ENCODE results near the gene TATDN2. TPM values are rescaled to one million over a fixed set of nuclear protein-coding genes. Genes with fewer than 3 reads are reported as not detected.

TATDN2 gene
- total RNA-seq, 1 experiment from 2014 or later: 30.4 TPM

- Histone ChIP-seq H3K4me3 (ENCODE audit: low read depth in 2 of 2, low read length in 2 of 2) (no peak overlapping the region), H3K27me3 (ENCODE audit: control insufficient read depth, insufficient read depth, low read length) (no peaks in the 10 kb centered on the region), H3K36me3 (ENCODE audit: control insufficient read depth, insufficient read depth, low read length) (peaks cover 8% of the 10 kb centered on the region), H3K4me1 (ENCODE audit: control insufficient read depth, insufficient read depth, low read length) (no peaks in the 10 kb centered on the region), H3K27ac (ENCODE audit: low read length) (no peak overlapping the region), H3K9me3 (ENCODE audit: control insufficient read depth, insufficient read depth, low read depth, low read length) (no peaks in the 10 kb centered on the region)
- ChIA-PET POLR2A (no interaction called here), CTCF (no interaction called here)
- TF ChIP-seq TCF7L2 (IDR thresholded peaks at IDR 0.05; ENCODE audit: low read depth, low read length): no peak
- no peak for TF ChIP-seq POLR2AphosphoS5 (IDR thresholded peaks at IDR 0.05; ENCODE audit: low read depth, low read length)
- no peak for TF ChIP-seq SIN3A (IDR thresholded peaks at IDR 0.05; ENCODE audit: borderline replicate concordance, insufficient read depth, low read depth, low read length)
- BruUV-seq (replicated peaks): no TSS peak
- no peak for ATAC-seq
- no peak for DNase-seq (ENCODE audit: low read depth, low spot score)
- intact Hi-C loops (cut with micrococcal nuclease; ENCODE audit: unreplicated experiment) (no loop called here), in situ Hi-C loops (cut with HindIII; ENCODE audit: low pct_unique_long_range_greater_than_20kb, low sequenced_read_pairs) (no loop called here)
Measured at GRCh38 chr3:10268116-10268515, 19.9 kb downstream of the TATDN2 start.

DNA sequence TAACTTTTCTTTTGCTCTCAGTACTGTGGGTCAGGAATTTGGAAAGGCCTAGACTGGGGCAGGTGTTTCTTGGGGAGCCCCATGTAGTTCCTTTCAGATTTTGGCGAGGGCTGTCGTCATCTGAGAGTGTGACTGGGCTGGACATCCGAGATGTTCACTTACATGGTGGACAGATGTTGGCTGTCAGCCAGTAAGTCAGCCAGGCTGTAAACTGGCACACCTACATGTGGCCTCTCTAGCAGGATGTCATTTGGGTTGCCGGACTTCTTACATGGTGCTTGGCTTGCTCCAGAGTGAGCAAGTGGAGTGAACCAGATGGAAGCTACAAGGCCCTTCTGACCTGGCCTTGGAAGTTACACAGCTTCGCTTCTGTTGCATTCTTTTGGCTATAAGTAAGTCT lies 20.7 kb downstream of the TATDN2 start:
- no peaks in the 10 kb centered on the region for H3K4me1 ChIP-seq (ENCODE audit: control insufficient read depth, insufficient read depth, low read length)
- in situ Hi-C loops (cut with HindIII; ENCODE audit: low pct_unique_long_range_greater_than_20kb, low sequenced_read_pairs): no loop called here
- peaks cover 4% of the 10 kb centered on the region for H3K36me3 ChIP-seq (ENCODE audit: control insufficient read depth, insufficient read depth, low read length)
- H3K4me3 ChIP-seq (ENCODE audit: low read depth in 2 of 2, low read length in 2 of 2): no peak overlapping the region
- POLR2A ChIA-PET: no interaction called here
- no peaks in the 10 kb centered on the region for H3K27me3 ChIP-seq (ENCODE audit: control insufficient read depth, insufficient read depth, low read length)
- H3K27ac ChIP-seq (ENCODE audit: low read length): no peak overlapping the region
- CTCF ChIA-PET: interaction anchor here (0.9 kb wide), 1 partner anchor 17 kb away, joined by 3 read pairs; no protein-coding TSS in a partner anchor
- BruUV-seq (replicated peaks): no TSS peak
- H3K9me3 ChIP-seq (ENCODE audit: control insufficient read depth, insufficient read depth, low read depth, low read length): no peaks in the 10 kb centered on the region
- intact Hi-C loops (cut with micrococcal nuclease; ENCODE audit: unreplicated experiment): no loop called here
- no peak for ATAC-seq
- no peak for DNase-seq (ENCODE audit: low read depth, low spot score)
- no peak for TF ChIP-seq REST (IDR thresholded peaks at IDR 0.05; ENCODE audit: insufficient read depth in 1 of 2, low read depth in 2 of 2, low read length in 1 of 2)
- TF ChIP-seq TCF7L2 (IDR thresholded peaks at IDR 0.05; ENCODE audit: low read depth, low read length): no peak
- no peak for TF ChIP-seq POLR2AphosphoS5 (IDR thresholded peaks at IDR 0.05; ENCODE audit: low read depth, low read length)
- TF ChIP-seq CTCF (IDR thresholded peaks at IDR 0.05): no peak
- TF ChIP-seq SIN3A (IDR thresholded peaks at IDR 0.05; ENCODE audit: borderline replicate concordance, insufficient read depth, low read depth, low read length): no peak

DNA sequence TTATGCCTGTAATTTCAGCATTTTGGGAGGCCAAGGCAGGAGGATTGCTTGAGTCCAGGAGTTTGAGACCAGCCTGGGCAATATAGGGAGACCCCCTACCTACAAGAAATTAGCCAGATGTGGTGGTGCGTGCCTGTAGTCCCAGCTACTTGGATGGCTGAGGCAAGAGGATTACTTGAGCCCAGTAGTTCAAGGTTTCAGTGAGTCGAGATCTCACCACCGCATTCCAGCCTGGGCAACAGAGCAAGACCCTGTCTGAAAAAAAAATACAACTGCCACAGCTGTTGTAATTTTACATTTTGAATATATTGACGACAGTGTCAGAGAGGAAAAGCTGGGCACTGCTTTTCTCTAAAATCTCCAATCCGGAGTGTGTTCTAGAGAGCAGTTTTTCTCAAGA lies 21.2 kb downstream of the TATDN2 start:
- ChIA-PET POLR2A (no interaction called here), CTCF (interaction anchor here (0.9 kb wide), 1 partner anchor 17 kb away, joined by 3 read pairs; no protein-coding TSS in a partner anchor)
- H3K9me3 ChIP-seq (ENCODE audit: control insufficient read depth, insufficient read depth, low read depth, low read length): no peaks in the 10 kb centered on the region
- peaks cover 4% of the 10 kb centered on the region for H3K36me3 ChIP-seq (ENCODE audit: control insufficient read depth, insufficient read depth, low read length)
- DNase-seq (ENCODE audit: low read depth, low spot score): no peak
- no peaks in the 10 kb centered on the region for H3K4me1 ChIP-seq (ENCODE audit: control insufficient read depth, insufficient read depth, low read length)
- no TSS peak for BruUV-seq (replicated peaks)
- TF ChIP-seq REST (IDR thresholded peaks at IDR 0.05; ENCODE audit: insufficient read depth in 1 of 2, low read depth in 2 of 2, low read length in 1 of 2) (no peak), SIN3A (IDR thresholded peaks at IDR 0.05; ENCODE audit: borderline replicate concordance, insufficient read depth, low read depth, low read length) (no peak), CTCF (IDR thresholded peaks at IDR 0.05) (no peak), TCF7L2 (IDR thresholded peaks at IDR 0.05; ENCODE audit: low read depth, low read length) (no peak), POLR2AphosphoS5 (IDR thresholded peaks at IDR 0.05; ENCODE audit: low read depth, low read length) (no peak)
- intact Hi-C loops (cut with micrococcal nuclease; ENCODE audit: unreplicated experiment) (no loop called here), in situ Hi-C loops (cut with HindIII; ENCODE audit: low pct_unique_long_range_greater_than_20kb, low sequenced_read_pairs) (no loop called here)
- ATAC-seq: no peak
- no peak overlapping the region for H3K27ac ChIP-seq (ENCODE audit: low read length)
- no peak overlapping the region for H3K4me3 ChIP-seq (ENCODE audit: low read depth in 2 of 2, low read length in 2 of 2)
- no peaks in the 10 kb centered on the region for H3K27me3 ChIP-seq (ENCODE audit: control insufficient read depth, insufficient read depth, low read length)
